Spleen (tissue), 11 donors: Measurements from ENCODE around the gene APRT. TPM values are rescaled to one million over a fixed set of nuclear protein-coding genes. Genes with fewer than 3 reads are reported as not detected.
A peak's percentile ranks its signal among the peaks of the same experiment; 100 is the strongest.

ENCODE experiments used
- DNase-seq: peaks from one replicate; pipeline ENCODE4 v3.0.0-alpha.2; 2020
- H3K27ac ChIP-seq, 8 donors: fragments of 200-600 bp; sonication (generic) in 7 of 8; 1 replicate in 4 of 8; 2 replicates in 4 of 8; pipeline versions ENCODE4 v1.5.0 to v1.8.0; 2016 to 2021; ENCODE audit warnings: inconsistent platforms in 4 of 8, mild to moderate bottlenecking in 4 of 8, moderate library complexity in 1 of 8
- H3K27me3 ChIP-seq, 7 donors: fragments of 200-600 bp; sonication (generic) in 6 of 7; replicated peaks in 1 of 7; 1 replicate in 4 of 7; 2 replicates in 3 of 7; pipeline versions ENCODE4 v1.5.0 to v1.8.0; 2016 to 2021; ENCODE audit warnings: inconsistent platforms in 3 of 7, mild to moderate bottlenecking in 1 of 7
- H3K36me3 ChIP-seq, 6 donors: fragments of 200-600 bp; sonication (generic) in 5 of 6; 1 replicate in 4 of 6; 2 replicates in 2 of 6; pipeline versions ENCODE4 v1.5.0 to v1.8.0; 2016 to 2021; ENCODE audit warnings: inconsistent platforms in 2 of 6
- H3K4me1 ChIP-seq, 6 donors: fragments of 200-600 bp; sonication (generic) in 5 of 6; 1 replicate in 3 of 6; 2 replicates in 3 of 6; pipeline versions ENCODE4 v1.5.0 to v1.8.0; 2016 to 2021; ENCODE audit warnings: inconsistent platforms in 3 of 6
- H3K4me3 ChIP-seq, 8 donors: fragments of 200-600 bp; sonication (generic) in 7 of 8; 1 replicate in 4 of 8; 2 replicates in 4 of 8; pipeline versions ENCODE4 v1.5.0 to v1.8.0; 2016 to 2021; ENCODE audit warnings: inconsistent platforms in 4 of 8, mild to moderate bottlenecking in 4 of 8, moderate library complexity in 2 of 8
- H3K9me3 ChIP-seq, 8 donors: fragments of 200-600 bp; sonication (generic) in 7 of 8; 1 replicate in 4 of 8; 2 replicates in 4 of 8; pipeline versions ENCODE4 v1.5.0 to v1.8.0; 2016 to 2021; ENCODE audit warnings: inconsistent platforms in 4 of 8
- CTCF ChIP-seq, 11 experiments: fragments of 200-600 bp in 7 of 11; fragments of 450-650 bp in 4 of 11; sonication (generic) in 4 of 11; IDR thresholded peaks in 8 of 11; conservative IDR thresholded peaks in 3 of 11; 1 replicate in 7 of 11; 2 replicates in 4 of 11; pipeline versions ENCODE4 v1.4.0 to v1.8.0; 2016 to 2021; ENCODE audit warnings: antibody characterized with exemption in 11 of 11, inconsistent platforms in 4 of 11, mild to moderate bottlenecking in 1 of 11
- POLR2A ChIP-seq, 3 donors: fragments of 450-650 bp; IDR thresholded peaks; one replicate each; pipeline ENCODE4 v1.5.1; 2017; ENCODE audit warnings: antibody characterized with exemption in 3 of 3, mild to moderate bottlenecking in 1 of 3
- POLR2AphosphoS5 ChIP-seq, 3 donors: sonication (generic); formaldehyde crosslinking; IDR thresholded peaks; one replicate each; pipeline ENCODE4 v1.5.1; 2017; ENCODE audit warnings: antibody characterized with exemption in 3 of 3
- WGBS, 5 donors: extraction: QIAGEN DNeasy Blood & Tissue Kit in 3 of 5; methylation state at CpG; one replicate each; pipeline versions ENCODE4 v1.1.5 to v1.1.7; 2013 to 2018; 5-methylcytosine and 5-hydroxymethylcytosine counted together
- intact Hi-C: fragments of 100-400 bp; cut with DNase I; formaldehyde crosslinking; loops from one replicate; pipeline ENCODE4 v1.15.0; 2023; ENCODE audit warnings: low total_unique reads
- polyA plus RNA-seq, 3 donors: library from polyadenylated mRNA; stranded (reverse); fragments of 200-250 nt; gene quantifications; one replicate each; pipeline ENCODE4 v1.2.1, GENCODE V29; 2013
- total RNA-seq, 7 donors: library from RNA; depleted of rRNA in 3 of 7; stranded (reverse); fragments of >200 nt in 3 of 7; fragmentation: NEBNext Ultra II Directional in 4 of 7; extraction: Animal tissue kit (Norgen Biotek cat#: 25700) in 4 of 7; gene quantifications; one replicate each; pipeline versions ENCODE4 v1.1.0 to v1.2.1, GENCODE V29; 2016 to 2021
- donor health status: healthy with polysubstance abuse.
- donor health status: DM: no; HTN: no; CAD: no; lungs with moderate emphysema.
- donor health status: DM: no; HTN: no; CAD: no.
- donor health status: Bipolar disorder and iron deficiency.
- donor health status: healthy.
- donor health status: DM: no; HTN: no; CAD: no.
- donor health status: DM: yes; HTN: yes; CAD: no.

APRT gene
- total and polyA plus RNA-seq, 10 donors, result 84.1 to 259 (median 102) TPM

GRCh38 chr16:88778541-88779065 lies 33.1 kb downstream of the APRT start:
- WGBS, 5 donors, result 79 to 84% (median 83%) methylated on average over 23 to 30 of the region's 30 CpGs
- intact Hi-C loops, result no loop called here
- no peaks in the 10 kb centered on the region for H3K27me3 ChIP-seq
- H3K4me3 ChIP-seq, result no peak overlapping the region
- peaks cover 58 to 97% (median 77%) of the 10 kb centered on the region in 6 donors for H3K4me1 ChIP-seq
- no peak for TF ChIP-seq POLR2A (IDR thresholded peaks at IDR 0.05)
- TF ChIP-seq POLR2AphosphoS5 (IDR thresholded peaks at IDR 0.05), result no peak
- TF ChIP-seq CTCF (IDR thresholded peaks at IDR 0.05 in 8 of 11, conservative IDR thresholded peaks at IDR 0.05 in 3 of 11), result no peak
- peaks cover 0 to 33% (median 0%) of the 10 kb centered on the region in 6 donors for H3K36me3 ChIP-seq
- H3K27ac ChIP-seq, result no peak overlapping the region
- no peaks in the 10 kb centered on the region for H3K9me3 ChIP-seq
- DNase-seq, result no peak

GRCh38 chr16:88778271-88778525 lies 33.5 kb downstream of the APRT start:
- intact Hi-C loops, result no loop called here
- H3K27me3 ChIP-seq, result no peaks in the 10 kb centered on the region
- peaks cover 57 to 97% (median 77%) of the 10 kb centered on the region in 6 donors for H3K4me1 ChIP-seq

GRCh38 chr16:88777471-88778270 lies 34.1 kb downstream of the APRT start:
- intact Hi-C loops, result no loop called here
- Histone ChIP-seq H3K4me1 (peaks cover 51 to 97% (median 77%) of the 10 kb centered on the region in 6 donors), H3K27ac (no peak overlapping the region), H3K27me3 (no peaks in the 10 kb centered on the region), H3K9me3 (no peaks in the 10 kb centered on the region), H3K4me3 (no peak overlapping the region), H3K36me3 (peaks cover 0 to 33% (median 0%) of the 10 kb centered on the region in 6 donors)
- no peak for DNase-seq
- WGBS, 5 donors, result 56 to 77% (median 69%) methylated on average over 27 to 34 of the region's 34 CpGs
- no peak for TF ChIP-seq CTCF (IDR thresholded peaks at IDR 0.05 in 8 of 11, conservative IDR thresholded peaks at IDR 0.05 in 3 of 11)
- no peak for TF ChIP-seq POLR2A (IDR thresholded peaks at IDR 0.05)
- peak in 1 of 3 donors; percentile 17 for TF ChIP-seq POLR2AphosphoS5 (IDR thresholded peaks at IDR 0.05)

More at GRCh38 chr16:88778271-88778525, 33.5 kb downstream of the APRT start:
- H3K4me3 ChIP-seq, result no peak overlapping the region
- H3K27ac ChIP-seq, result no peak overlapping the region
- DNase-seq, result no peak
- H3K36me3 ChIP-seq, result peaks cover 0 to 33% (median 0%) of the 10 kb centered on the region in 6 donors
- WGBS, 5 donors, result 44 to 69% (median 48%) methylated on average over 6 to 7 of the region's 7 CpGs
- no peak for TF ChIP-seq POLR2AphosphoS5 (IDR thresholded peaks at IDR 0.05)
- no peak for TF ChIP-seq CTCF (IDR thresholded peaks at IDR 0.05 in 8 of 11, conservative IDR thresholded peaks at IDR 0.05 in 3 of 11)
- no peak for TF ChIP-seq POLR2A (IDR thresholded peaks at IDR 0.05)
- H3K9me3 ChIP-seq, result no peaks in the 10 kb centered on the region

- Histone ChIP-seq H3K27me3 (no peaks in the 10 kb centered on the region), H3K36me3 (peaks cover 0 to 33% (median 0%) of the 10 kb centered on the region in 6 donors), H3K9me3 (no peaks in the 10 kb centered on the region), H3K27ac (no peak overlapping the region), H3K4me3 (no peak overlapping the region), H3K4me1 (peaks cover 40 to 95% (median 75%) of the 10 kb centered on the region in 6 donors)
- DNase-seq, result no peak
- 87 to 94% (median 92%) methylated on average over 17 to 18 of the region's 18 CpGs for WGBS, 5 donors
- intact Hi-C loops, result no loop called here
- no peak for TF ChIP-seq POLR2A (IDR thresholded peaks at IDR 0.05)
- TF ChIP-seq CTCF (IDR thresholded peaks at IDR 0.05 in 8 of 11, conservative IDR thresholded peaks at IDR 0.05 in 3 of 11), result no peak
- no peak for TF ChIP-seq POLR2AphosphoS5 (IDR thresholded peaks at IDR 0.05)
Observed at GRCh38 chr16:88775825-88776224, 35.9 kb downstream of the APRT start.
